ENCODE measurements around the gene GZMM.

GZMM gene

GRCh38 chr19:506404-507285 is 37.2 kb upstream of the GZMM start:
- peak; percentile 88 for FAIRE-seq
- peak; percentile 99 for DNase-seq (ENCODE audit: insufficient read length, low spot score)
- TF ChIP-seq POLR2A (IDR thresholded peaks at IDR 0.05; ENCODE audit: low read depth, low read length): no peak

DNA sequence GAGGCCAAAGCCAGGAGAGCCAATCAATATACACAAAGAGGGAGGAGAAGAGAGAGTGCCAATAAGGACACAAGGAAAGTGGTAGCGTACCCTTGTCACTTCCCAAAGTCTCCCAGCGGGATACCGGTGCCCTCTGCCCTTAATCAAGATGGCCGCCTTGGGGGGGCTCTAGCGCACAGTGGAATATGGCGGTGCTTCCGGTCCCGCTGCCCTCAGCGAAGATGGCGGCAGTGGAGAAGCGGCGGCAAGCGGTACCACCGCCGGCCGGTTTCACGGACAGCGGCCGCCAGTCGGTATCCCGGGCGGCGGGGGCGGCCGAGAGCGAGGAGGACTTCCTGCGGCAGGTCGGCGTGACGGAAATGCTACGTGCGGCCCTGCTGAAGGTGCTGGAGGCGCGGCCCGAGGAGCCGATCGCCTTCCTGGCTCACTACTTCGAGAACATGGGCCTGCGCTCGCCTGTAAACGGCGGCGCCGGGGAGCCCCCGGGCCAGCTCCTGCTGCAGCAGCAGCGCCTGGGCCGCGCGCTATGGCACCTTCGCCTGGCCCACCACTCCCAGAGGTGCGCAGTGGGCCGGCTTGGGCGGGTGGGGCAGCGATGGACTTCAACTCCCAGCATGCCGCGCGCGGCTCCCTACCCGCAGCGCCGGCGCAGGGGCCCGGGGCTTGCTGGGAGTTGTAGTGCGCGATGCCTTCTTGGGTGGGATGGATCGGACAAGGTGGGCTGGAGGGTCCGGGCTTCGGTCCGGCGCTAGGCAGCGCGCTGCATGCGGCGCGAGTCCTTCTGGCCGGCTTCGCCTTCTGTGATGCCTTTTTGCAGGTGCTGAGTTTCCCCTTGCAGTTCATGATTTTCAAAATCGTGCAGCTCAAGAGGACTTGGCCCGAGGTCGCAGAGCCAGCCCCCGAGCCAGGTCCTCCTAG is 36.3 kb upstream of the GZMM start, which contains the start of gene TPGS1:
Gene TPGS1, plus strand, starts transcription at position 212 of the 918 bp plus-strand sequence. Its CDS starts 10 bp downstream, at position 222.
- peak; percentile 85 for TF ChIP-seq POLR2A (IDR thresholded peaks at IDR 0.05; ENCODE audit: low read depth, low read length)
- DNase-seq (ENCODE audit: insufficient read length, low spot score) (peak; percentile 85), FAIRE-seq (no peak)

GRCh38 chr19:508204-509150 is 35.4 kb upstream of the GZMM start:
- DNase-seq (ENCODE audit: insufficient read length, low spot score): no peak
- no peak for TF ChIP-seq POLR2A (IDR thresholded peaks at IDR 0.05; ENCODE audit: low read depth, low read length)
- no peak for FAIRE-seq

DNA sequence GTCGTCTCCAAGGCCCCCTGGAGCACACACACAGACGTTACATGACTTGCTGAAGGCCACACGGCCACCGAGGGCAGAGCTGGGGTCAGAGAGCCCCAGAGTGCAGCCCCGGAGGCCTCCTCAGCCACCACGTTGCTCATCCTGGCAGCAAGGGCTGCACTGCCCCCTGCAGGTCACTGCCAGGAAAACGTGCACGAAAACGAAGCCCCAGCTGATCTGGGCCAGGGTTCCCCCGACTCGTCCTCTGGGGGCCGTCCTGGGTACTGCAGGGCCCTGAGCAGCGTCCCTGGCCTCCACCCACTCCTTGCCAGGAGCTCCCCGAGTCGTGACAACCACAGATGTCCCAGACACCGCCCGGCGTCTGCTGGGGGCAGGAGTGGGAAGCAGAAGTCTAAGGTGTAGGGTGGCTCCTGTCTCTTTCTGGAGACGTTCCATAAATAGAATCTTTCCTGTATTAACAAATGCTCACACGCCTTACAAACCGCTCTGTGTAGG is 33.2 kb upstream of the GZMM start:
- DNase-seq (ENCODE audit: insufficient read length, low spot score) (peak; percentile 90), FAIRE-seq (no peak)
- TF ChIP-seq POLR2A (IDR thresholded peaks at IDR 0.05; ENCODE audit: low read depth, low read length): no peak

DNA sequence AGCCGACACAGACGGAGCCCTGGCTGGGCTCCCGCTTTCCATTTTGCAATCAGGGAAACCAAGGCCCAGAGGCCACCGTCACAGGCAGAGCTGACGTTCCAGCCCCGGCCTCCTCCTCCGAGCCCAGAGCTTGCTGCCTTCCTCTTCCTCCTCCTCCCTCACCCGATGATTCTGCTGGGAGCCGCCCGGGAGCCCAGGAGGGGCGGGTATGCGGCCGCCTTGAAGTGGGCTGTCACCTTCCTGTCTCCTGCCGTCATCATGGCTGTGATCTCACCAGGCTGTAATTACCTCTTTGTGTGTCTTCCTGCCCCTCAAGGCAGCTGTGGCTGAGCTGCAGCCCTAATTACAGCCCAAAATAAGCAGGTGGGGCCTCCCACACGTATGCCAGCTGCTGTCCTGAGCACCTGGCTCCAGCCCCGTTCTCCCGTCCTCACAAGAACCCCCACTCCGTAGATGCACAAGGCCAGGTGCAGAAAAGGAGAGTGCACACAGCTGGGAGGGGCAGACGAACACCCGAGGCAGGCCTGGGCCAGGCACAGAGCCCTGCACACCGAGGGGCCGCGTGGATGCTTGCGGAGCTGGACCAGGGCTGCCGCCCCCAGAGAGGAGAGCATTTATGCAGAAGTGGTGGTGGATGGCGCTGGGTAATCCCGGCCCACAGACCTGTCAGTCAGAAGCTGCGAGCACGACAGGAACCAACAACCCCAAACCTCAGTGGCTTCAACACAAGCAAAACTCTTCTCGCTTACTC is 32.6 kb upstream of the GZMM start:
- no peak for FAIRE-seq
- no peak for DNase-seq (ENCODE audit: insufficient read length, low spot score)
- no peak for TF ChIP-seq POLR2A (IDR thresholded peaks at IDR 0.05; ENCODE audit: low read depth, low read length)

DNA sequence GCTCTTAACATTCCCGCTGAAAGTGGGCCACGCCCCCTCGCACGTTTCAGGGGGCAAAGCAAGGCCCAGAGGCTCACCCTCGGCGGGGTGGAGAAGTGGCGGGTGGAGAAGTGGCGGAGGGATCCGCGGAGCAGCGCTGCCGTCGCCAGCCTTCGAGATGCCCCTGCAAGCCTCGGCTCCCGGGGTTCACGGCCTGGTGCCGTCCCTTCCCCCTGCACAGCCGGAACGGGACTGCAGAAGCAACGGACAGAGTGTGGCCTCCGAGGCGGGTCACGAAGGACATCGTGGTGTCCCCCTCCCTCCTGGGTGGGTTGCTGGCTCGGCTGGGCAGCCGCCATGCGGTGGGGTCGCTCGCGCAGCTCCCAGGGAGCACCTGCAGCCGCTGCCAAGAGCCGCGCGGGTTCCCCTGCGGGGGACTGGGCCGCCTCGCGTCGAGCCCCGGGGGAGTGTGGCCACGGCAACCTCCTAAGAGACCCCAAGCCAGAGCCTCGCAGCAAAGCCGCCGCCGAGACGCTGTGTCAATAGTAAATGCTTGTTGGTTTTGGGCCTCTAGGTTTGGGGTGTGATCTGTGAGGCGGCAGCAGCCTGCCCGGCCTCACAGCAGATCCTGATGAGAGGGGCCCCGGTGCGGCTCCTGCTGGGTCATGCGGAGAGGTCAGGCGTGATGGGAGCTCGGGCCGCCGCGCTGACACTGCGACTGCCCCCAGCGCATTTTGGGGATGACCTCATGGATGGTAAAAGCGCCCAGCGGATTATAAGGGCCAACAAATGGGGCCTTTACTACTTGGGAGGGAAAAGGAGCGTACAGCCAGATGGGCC is 31.1 kb upstream of the GZMM start:
- TF ChIP-seq POLR2A (IDR thresholded peaks at IDR 0.05; ENCODE audit: low read depth, low read length): no peak
- DNase-seq (ENCODE audit: insufficient read length, low spot score) (no peak), FAIRE-seq (no peak)

DNA sequence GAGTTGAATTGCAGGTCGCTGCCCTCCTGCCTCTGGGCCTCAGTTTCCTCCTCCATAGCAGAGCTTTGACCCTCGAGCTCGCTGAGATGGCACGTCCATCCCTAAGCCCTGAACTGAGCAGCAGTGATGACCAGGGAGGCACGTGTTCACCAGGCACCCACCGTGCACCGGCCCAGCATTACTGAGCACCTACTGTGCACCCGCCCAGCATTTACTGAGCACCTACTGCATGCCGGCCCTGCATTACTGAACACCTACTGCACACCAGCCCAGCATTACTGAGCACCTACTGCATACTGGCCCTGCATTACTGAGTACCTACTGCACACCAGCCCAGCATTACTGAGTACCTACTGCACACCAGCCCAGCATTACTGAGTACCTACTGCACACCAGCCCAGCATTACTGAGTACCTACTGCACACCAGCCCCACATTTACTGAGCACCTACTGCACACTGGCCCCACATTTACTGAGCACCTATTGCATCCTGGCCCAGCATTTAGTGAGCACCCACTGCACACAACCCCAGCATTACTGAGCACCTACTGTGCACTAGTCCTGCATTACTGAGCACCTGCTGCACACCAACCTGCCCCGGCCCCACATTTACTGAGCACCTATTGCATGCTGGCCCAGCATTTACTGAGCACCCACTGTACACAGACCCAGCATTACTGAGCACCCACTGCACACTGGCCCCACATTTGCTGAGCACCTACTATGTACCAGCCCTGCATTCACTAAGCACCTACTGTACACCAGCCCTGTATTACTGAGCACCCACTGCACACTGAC is 30.3 kb upstream of the GZMM start:
- no peak for FAIRE-seq
- DNase-seq (ENCODE audit: insufficient read length, low spot score): no peak
- TF ChIP-seq POLR2A (IDR thresholded peaks at IDR 0.05; ENCODE audit: low read depth, low read length): no peak

- FAIRE-seq (no peak), DNase-seq (ENCODE audit: insufficient read length, low spot score) (no peak)
- no peak for TF ChIP-seq POLR2A (IDR thresholded peaks at IDR 0.05; ENCODE audit: low read depth, low read length)
Measured at GRCh38 chr19:514166-514663, 29.6 kb upstream of the GZMM start.

DNA sequence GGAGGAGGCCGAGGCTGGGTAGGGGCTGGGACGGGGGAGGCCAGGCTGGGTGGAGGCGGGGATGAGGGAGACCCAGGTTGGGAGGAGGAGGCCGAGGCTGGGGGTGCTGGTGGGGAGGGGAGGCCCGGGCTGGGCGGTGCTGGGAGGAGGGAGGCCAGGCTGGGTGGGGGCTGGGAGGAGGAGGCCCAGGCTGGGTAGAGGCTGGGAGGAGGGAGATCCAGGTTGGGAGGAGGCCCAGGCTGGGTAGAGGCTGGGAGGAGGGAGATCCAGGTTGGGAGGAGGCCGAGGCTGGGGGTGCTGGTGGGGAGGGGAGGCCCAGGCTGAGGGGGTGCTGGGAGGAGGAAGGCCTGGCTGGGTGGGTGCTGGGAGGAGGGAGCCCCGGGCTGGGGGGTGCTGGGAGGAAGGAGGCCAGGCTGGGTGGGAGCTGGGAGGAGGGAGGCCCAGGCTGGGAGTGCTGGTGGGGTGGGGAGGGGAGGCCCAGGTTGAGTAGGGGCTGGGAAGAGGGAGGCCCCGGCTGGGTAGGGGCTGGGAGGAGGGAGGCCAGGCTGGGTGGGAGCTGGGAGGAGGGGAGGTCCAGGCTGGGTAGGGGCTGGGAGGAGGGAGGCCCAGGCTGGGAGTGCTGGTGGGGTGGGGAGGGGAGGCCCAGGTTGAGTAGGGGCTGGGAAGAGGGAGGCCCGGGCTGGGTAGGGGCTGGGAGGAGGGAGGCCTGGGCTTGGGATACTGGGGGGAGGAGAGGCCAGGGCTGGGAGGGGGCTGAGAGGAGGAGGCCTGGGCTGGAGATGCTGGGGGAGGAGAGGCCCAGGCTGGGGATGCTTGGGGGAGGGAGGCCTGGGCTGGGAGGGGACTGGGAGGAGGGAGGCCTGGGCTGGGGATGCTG is 25.9 kb upstream of the GZMM start:
- DNase-seq (ENCODE audit: insufficient read length, low spot score) (no peak), FAIRE-seq (no peak)
- TF ChIP-seq POLR2A (IDR thresholded peaks at IDR 0.05; ENCODE audit: low read depth, low read length): no peak

All from H54 (cell line).